HG03457 (cell line): Measurements from ENCODE around the gene DNASE2B.

Experiments
- ATAC-seq: cut with Tn5 transposase; IDR thresholded peaks from one replicate; pipeline ENCODE4 v1.9.1; 2021; ENCODE audit warnings: moderate number of reproducible peaks; ENCODE audit not compliant: unreplicated experiment

DNASE2B gene

GRCh38 chr1:84374991-84375696 lies 23.1 kb upstream of the DNASE2B start:
- no peak for ATAC-seq

- no peak for ATAC-seq
Measured at GRCh38 chr1:84376000-84376910, 22.0 kb upstream of the DNASE2B start.

GRCh38 chr1:84377480-84378095 lies 20.7 kb upstream of the DNASE2B start:
- no peak for ATAC-seq

GRCh38 chr1:84379138-84379916 lies 19.0 kb upstream of the DNASE2B start:
- no peak for ATAC-seq

GRCh38 chr1:84379917-84380180 lies 18.4 kb upstream of the DNASE2B start:
- ATAC-seq, result no peak

GRCh38 chr1:84382127-84382526 lies 16.2 kb upstream of the DNASE2B start:
- no peak for ATAC-seq

- no peak for ATAC-seq
Measured at GRCh38 chr1:84385347-84385746, 12.9 kb upstream of the DNASE2B start.

GRCh38 chr1:84386716-84387479 lies 11.4 kb upstream of the DNASE2B start:
- no peak for ATAC-seq

- no peak for ATAC-seq
Measured at GRCh38 chr1:84387480-84388163, 10.7 kb upstream of the DNASE2B start.

GRCh38 chr1:84390226-84390625 lies 8.1 kb upstream of the DNASE2B start:
- no peak for ATAC-seq

GRCh38 chr1:84401156-84401555 lies 2.9 kb downstream of the DNASE2B start:
- no peak for ATAC-seq

GRCh38 chr1:84402060-84402459 lies 3.8 kb downstream of the DNASE2B start:
- ATAC-seq, result no peak

GRCh38 chr1:84402501-84402900 lies 4.2 kb downstream of the DNASE2B start:
- no peak for ATAC-seq

- ATAC-seq, result no peak
Measured at GRCh38 chr1:84403347-84403746, 5.1 kb downstream of the DNASE2B start.

GRCh38 chr1:84406346-84406861 lies 8.1 kb downstream of the DNASE2B start:
- no peak for ATAC-seq

- ATAC-seq, result no peak
Measured at GRCh38 chr1:84407524-84407923, 9.2 kb downstream of the DNASE2B start.

- no peak for ATAC-seq
Measured at GRCh38 chr1:84407958-84408422, 9.7 kb downstream of the DNASE2B start.

GRCh38 chr1:84409888-84410287 lies 11.6 kb downstream of the DNASE2B start:
- no peak for ATAC-seq

- ATAC-seq, result no peak
Measured at GRCh38 chr1:84410328-84411095, 12.2 kb downstream of the DNASE2B start.
